ENCODE results near the gene GRAP2.
"Not testable (repeated sequence)": the region's sequence is repeated elsewhere in the genome, so short reads cannot be mapped to it uniquely, and the experiment has no call there.

Gene GRAP2

DNA sequence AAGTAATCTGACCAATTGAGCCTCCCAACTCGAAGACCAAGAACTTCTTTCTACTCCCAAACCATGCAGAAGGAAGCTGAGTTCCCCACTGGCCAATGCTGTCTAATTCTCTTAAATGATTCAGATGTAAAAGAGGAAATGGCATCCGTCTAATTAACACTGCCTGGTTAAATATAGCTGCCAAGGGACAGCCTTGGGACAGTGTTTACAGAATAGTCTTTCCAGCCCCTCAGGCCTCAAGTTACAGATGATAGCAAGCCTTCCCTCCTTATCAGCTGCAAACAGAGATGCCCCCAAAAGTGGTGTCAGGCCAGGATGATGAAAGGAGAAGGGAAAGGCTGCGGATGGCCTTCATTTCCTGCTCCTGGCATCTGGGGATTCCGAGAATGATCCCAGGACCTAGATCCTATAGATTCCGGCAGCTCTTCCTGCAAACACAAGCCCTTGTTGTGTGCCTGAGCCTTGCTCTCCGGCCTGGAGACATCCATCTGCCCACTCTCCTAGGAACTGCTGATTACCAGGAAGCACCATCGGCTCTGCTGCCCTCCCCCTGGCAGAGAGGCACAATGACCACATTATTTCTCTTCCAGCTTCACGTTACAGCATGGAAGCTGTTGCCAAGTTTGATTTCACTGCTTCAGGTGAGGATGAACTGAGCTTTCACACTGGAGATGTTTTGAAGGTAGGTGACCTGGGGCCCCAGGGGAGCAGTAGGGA, 45.8 kb downstream of the GRAP2 start:
- Histone ChIP-seq H3K36me3 (ENCODE audit: control insufficient read depth in 2 of 2, insufficient read depth in 2 of 2, low read length in 2 of 2) (no peaks in the 10 kb centered on the region), H3K9me3 (ENCODE audit: control insufficient read depth in 2 of 2, low read length in 2 of 2) (peaks cover 0 to 2% of the 10 kb centered on the region in 2 donors), H3K27ac (ENCODE audit: low read length) (no peak overlapping the region), H3K4me3 (ENCODE audit: low read length in 2 of 2) (no peak overlapping the region), H3K27me3 (ENCODE audit: control insufficient read depth in 1 of 2, insufficient read depth in 2 of 2, low read length in 2 of 2) (peaks cover 3 to 8% of the 10 kb centered on the region in 2 donors), H3K9ac (ENCODE audit: low read length in 2 of 2) (no peak overlapping the region), H3K4me1 (ENCODE audit: control insufficient read depth, insufficient read depth, low read length) (no peaks in the 10 kb centered on the region)

DNA sequence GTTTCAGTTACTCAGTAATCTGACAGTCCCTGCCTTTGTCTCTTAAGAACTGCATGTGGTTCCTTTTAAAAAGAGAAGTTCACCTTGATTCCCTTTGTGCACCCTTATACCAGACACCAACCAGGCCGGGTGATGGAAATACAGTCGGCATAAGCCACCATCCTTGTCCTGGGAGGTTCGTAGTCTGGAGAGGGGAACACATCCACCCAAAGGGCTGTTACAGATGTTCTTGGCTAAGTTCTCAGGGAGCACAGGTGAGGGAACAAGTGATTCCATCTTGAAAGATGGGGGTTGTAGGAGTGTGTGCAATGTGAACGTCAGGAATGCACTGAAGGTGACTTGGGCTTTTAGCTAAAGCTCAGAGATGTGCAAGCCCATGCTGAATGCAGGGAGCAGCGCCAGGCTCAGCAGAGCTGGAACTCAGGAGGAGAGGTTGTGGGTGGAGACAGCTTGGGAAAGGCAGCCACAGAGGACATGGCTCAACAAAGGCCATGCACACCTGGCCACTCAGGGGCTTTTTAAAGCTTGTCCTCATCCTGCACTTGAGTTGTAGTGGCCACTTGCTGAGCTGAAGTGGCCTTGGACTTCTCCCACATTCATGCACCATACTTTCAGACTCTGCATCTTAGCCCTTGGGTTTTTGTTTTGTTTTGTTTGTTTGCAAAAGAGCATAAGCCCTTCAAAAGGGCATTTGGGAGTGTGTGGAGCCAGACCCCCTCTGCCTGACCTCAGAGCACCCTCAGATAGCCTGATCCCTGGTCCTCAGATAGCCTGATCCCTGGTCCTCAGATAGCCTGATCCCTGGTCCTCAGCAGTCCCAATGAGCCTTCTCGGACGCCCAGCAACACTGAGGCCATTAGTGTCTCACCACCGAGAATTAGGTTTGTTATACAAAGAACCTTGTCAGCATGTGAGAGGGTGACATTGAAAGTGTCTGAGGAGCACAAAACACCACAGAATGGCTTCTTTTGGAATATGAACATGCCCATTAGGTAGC, 46.6 kb downstream of the GRAP2 start:
- Histone ChIP-seq H3K27ac (ENCODE audit: low read length) (no peak overlapping the region), H3K9me3 (ENCODE audit: control insufficient read depth in 2 of 2, low read length in 2 of 2) (peaks cover 0 to 2% of the 10 kb centered on the region in 2 donors), H3K4me3 (ENCODE audit: low read length in 2 of 2) (no peak overlapping the region), H3K27me3 (ENCODE audit: control insufficient read depth in 1 of 2, insufficient read depth in 2 of 2, low read length in 2 of 2) (peaks cover 3 to 8% of the 10 kb centered on the region in 2 donors), H3K4me1 (ENCODE audit: control insufficient read depth, insufficient read depth, low read length) (no peaks in the 10 kb centered on the region), H3K9ac (ENCODE audit: low read length in 2 of 2) (no peak overlapping the region), H3K36me3 (ENCODE audit: control insufficient read depth in 2 of 2, insufficient read depth in 2 of 2, low read length in 2 of 2) (no peaks in the 10 kb centered on the region)

DNA sequence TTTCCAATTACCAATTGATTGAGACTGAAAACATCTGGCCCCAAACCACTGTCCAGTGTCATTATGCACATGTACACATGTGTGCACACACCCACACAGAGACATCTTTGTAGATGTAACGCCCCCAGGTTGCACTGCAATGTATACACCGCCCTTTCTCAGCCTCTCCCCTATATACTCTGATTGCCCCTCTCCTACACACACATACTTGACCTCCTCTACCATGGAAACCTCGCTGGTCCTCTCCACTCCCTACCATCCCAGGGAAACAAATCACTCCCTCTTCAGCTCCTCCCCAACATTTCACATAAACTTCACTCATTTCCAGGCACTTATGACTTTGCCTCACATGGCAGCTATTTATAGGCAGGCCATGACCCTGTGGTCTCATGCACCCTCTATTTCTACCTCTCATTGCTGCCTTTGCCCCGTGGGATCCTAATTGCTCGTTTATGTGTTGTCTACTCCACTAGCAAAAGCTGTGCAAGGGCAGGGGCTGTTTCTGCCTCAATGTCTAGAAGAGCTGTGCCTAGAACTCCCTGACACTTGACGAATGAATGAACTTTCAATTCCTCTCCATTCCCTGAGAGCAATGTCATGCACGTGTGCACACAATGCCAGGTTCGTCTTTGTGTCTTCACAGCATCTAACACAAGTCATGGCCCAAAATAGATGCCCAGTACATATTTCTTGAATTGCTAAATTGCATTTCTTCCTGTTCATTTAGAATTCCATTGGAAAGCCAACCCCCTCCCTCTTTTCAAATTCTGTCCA, 49.3 kb downstream of the GRAP2 start:
- no peak overlapping the region for H3K4me3 ChIP-seq (ENCODE audit: low read length in 2 of 2)
- H3K9me3 ChIP-seq (ENCODE audit: control insufficient read depth in 2 of 2, low read length in 2 of 2): peaks cover 0 to 2% of the 10 kb centered on the region in 2 donors
- H3K27me3 ChIP-seq (ENCODE audit: control insufficient read depth in 1 of 2, insufficient read depth in 2 of 2, low read length in 2 of 2): peaks cover 0 to 6% of the 10 kb centered on the region in 2 donors
- no peaks in the 10 kb centered on the region for H3K4me1 ChIP-seq (ENCODE audit: control insufficient read depth, insufficient read depth, low read length)
- no peak overlapping the region for H3K9ac ChIP-seq (ENCODE audit: low read length in 2 of 2)
- no peaks in the 10 kb centered on the region for H3K36me3 ChIP-seq (ENCODE audit: control insufficient read depth in 2 of 2, insufficient read depth in 2 of 2, low read length in 2 of 2)
- H3K27ac ChIP-seq (ENCODE audit: low read length): no peak overlapping the region

DNA sequence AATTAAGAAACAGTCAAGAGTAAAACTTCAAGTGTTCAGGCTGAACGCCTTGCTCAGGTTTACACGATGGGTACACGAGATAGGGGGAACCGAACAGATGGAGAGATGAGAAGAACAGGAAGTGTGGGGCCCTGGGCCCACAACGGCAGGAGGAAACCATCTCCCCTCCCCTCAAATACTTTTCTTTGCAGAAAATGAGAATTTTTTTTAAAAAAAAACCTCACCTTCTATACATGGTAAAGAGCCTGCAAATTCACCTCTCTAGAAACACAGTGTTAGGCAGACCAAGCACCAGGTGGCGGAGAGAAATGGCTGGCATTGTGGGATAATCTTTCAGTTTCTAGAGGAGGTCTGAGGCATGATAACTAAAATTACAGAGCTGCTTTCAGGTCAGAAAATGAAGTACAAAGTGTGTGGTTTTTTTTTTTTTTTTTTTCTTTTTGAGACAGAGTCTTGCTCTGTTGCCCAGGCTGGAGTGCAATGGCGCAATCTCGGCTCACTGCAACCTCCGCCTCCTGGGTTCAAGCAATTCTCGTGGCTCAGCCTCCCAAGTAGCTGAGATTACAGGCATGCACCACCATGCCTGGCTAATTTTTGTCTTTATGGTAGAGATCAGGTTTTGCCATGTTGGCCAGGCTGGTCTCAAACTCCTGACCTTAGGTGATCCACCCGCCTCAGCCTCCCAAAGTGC, 50.9 kb downstream of the GRAP2 start:
- not testable (repeated sequence) for H3K4me3 ChIP-seq (ENCODE audit: low read length in 2 of 2); H3K36me3 ChIP-seq (ENCODE audit: control insufficient read depth in 2 of 2, insufficient read depth in 2 of 2, low read length in 2 of 2); H3K27me3 ChIP-seq (ENCODE audit: control insufficient read depth in 1 of 2, insufficient read depth in 2 of 2, low read length in 2 of 2); H3K9ac ChIP-seq (ENCODE audit: low read length in 2 of 2); H3K9me3 ChIP-seq (ENCODE audit: control insufficient read depth in 2 of 2, low read length in 2 of 2); H3K27ac ChIP-seq (ENCODE audit: low read length); H3K4me1 ChIP-seq (ENCODE audit: control insufficient read depth, insufficient read depth, low read length)

DNA sequence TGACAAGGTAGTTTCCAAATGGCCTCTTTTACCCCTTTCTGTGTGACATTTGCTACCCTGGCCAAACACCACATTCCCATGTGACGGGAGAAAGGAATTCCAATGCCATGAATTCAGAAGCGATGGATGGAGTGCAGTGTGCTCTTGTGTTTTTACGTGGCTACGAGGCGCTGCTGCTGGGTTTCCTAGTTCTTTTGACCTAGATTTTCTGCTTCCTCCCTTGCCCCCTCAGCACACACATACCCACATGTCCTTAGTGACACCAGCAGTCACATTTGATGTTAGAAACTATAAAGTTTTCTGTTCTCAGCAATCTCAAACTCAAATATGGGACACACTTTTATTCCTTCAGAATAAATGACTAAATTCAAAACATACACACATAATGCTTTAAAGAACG, 51.5 kb downstream of the GRAP2 start:
- no peak overlapping the region for H3K27ac ChIP-seq (ENCODE audit: low read length)

DNA sequence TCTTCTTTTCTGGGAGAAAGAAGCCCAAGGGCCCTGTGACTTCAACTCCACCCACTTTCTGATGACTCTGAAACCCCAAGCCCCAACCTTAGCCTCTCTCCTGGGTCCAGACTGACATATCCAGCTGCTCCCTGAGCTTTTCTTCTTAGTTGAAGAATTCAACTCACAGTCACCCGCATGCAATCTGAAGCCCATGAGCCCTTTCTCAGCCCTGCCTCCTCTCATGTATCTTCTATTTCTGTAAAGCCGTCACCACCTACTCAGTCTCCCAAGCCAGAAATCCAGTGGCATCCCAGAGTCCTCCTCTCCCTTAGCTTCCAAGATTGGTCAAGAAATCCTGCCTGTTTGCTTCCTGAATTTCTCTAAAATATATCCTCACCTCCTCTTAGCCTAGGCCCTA, 52.2 kb downstream of the GRAP2 start:
- no peak overlapping the region for H3K9ac ChIP-seq (ENCODE audit: low read length in 2 of 2)
- no peak overlapping the region for H3K27ac ChIP-seq (ENCODE audit: low read length)
- no peaks in the 10 kb centered on the region for H3K4me1 ChIP-seq (ENCODE audit: control insufficient read depth, insufficient read depth, low read length)
- H3K36me3 ChIP-seq (ENCODE audit: control insufficient read depth in 2 of 2, insufficient read depth in 2 of 2, low read length in 2 of 2): no peaks in the 10 kb centered on the region
- H3K27me3 ChIP-seq (ENCODE audit: control insufficient read depth in 1 of 2, insufficient read depth in 2 of 2, low read length in 2 of 2): peaks cover 0 to 6% of the 10 kb centered on the region in 2 donors
- H3K9me3 ChIP-seq (ENCODE audit: control insufficient read depth in 2 of 2, low read length in 2 of 2): peaks cover 0 to 2% of the 10 kb centered on the region in 2 donors
- H3K4me3 ChIP-seq (ENCODE audit: low read length in 2 of 2): no peak overlapping the region

More for the DNA sequence above, 51.5 kb downstream of the GRAP2 start:
- Histone ChIP-seq H3K4me3 (ENCODE audit: low read length in 2 of 2) (no peak overlapping the region), H3K36me3 (ENCODE audit: control insufficient read depth in 2 of 2, insufficient read depth in 2 of 2, low read length in 2 of 2) (no peaks in the 10 kb centered on the region), H3K9me3 (ENCODE audit: control insufficient read depth in 2 of 2, low read length in 2 of 2) (peaks cover 0 to 2% of the 10 kb centered on the region in 2 donors), H3K27me3 (ENCODE audit: control insufficient read depth in 1 of 2, insufficient read depth in 2 of 2, low read length in 2 of 2) (peaks cover 0 to 6% of the 10 kb centered on the region in 2 donors), H3K4me1 (ENCODE audit: control insufficient read depth, insufficient read depth, low read length) (no peaks in the 10 kb centered on the region), H3K9ac (ENCODE audit: low read length in 2 of 2) (no peak overlapping the region)

DNA sequence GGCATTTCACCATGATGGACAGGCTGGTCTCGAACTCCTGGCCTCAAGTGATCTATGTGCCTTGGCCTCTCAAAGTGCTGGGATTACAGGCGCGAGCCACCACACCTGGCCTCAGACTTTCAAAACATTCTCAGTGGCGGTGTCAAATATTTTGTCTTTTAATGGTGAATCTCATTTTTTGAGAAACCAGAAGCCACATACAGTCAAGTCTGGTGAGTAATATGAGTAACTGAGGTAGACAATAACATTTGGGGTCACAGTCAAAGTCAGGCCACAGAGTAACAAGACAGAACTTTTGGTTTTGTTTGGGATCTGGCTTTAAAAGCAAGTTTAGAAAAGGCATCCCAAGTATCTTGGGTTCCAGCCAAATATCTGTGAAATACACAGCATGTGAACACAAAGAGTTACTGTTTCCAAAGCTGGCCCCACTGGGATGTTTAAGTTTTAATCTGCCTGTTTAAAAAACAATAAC, 53.7 kb downstream of the GRAP2 start:
- peaks cover 0 to 12% of the 10 kb centered on the region in 2 donors for H3K27me3 ChIP-seq (ENCODE audit: control insufficient read depth in 1 of 2, insufficient read depth in 2 of 2, low read length in 2 of 2)
- H3K9me3 ChIP-seq (ENCODE audit: control insufficient read depth in 2 of 2, low read length in 2 of 2): peaks cover 0 to 2% of the 10 kb centered on the region in 2 donors
- no peak overlapping the region for H3K9ac ChIP-seq (ENCODE audit: low read length in 2 of 2)
- no peaks in the 10 kb centered on the region for H3K4me1 ChIP-seq (ENCODE audit: control insufficient read depth, insufficient read depth, low read length)
- H3K4me3 ChIP-seq (ENCODE audit: low read length in 2 of 2): no peak overlapping the region
- no peaks in the 10 kb centered on the region for H3K36me3 ChIP-seq (ENCODE audit: control insufficient read depth in 2 of 2, insufficient read depth in 2 of 2, low read length in 2 of 2)
- H3K27ac ChIP-seq (ENCODE audit: low read length): no peak overlapping the region

DNA sequence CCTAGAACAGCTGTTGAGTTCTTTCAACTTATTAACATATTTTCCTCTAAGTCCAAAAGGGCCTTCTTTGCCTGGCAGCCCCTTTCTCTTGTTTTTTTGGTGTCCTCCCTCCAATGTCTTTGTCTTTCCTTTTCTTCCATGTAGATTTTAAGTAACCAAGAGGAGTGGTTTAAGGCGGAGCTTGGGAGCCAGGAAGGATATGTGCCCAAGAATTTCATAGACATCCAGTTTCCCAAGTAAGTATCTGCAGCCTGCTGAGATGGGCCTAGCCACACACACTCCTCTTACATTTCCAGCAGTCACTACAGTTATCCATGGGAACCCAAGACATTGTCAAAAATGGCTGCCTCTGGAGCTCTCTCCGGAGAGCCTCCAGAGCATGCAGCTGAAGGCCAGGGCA, 54.8 kb downstream of the GRAP2 start:
- no peak overlapping the region for H3K4me3 ChIP-seq (ENCODE audit: low read length in 2 of 2)
- H3K36me3 ChIP-seq (ENCODE audit: control insufficient read depth in 2 of 2, insufficient read depth in 2 of 2, low read length in 2 of 2): no peaks in the 10 kb centered on the region
- no peak overlapping the region for H3K27ac ChIP-seq (ENCODE audit: low read length)
- H3K9ac ChIP-seq (ENCODE audit: low read length in 2 of 2): no peak overlapping the region
- H3K4me1 ChIP-seq (ENCODE audit: control insufficient read depth, insufficient read depth, low read length): no peaks in the 10 kb centered on the region
- H3K27me3 ChIP-seq (ENCODE audit: control insufficient read depth in 1 of 2, insufficient read depth in 2 of 2, low read length in 2 of 2): peaks cover 0 to 10% of the 10 kb centered on the region in 2 donors
- no peaks in the 10 kb centered on the region for H3K9me3 ChIP-seq (ENCODE audit: control insufficient read depth in 2 of 2, low read length in 2 of 2)

DNA sequence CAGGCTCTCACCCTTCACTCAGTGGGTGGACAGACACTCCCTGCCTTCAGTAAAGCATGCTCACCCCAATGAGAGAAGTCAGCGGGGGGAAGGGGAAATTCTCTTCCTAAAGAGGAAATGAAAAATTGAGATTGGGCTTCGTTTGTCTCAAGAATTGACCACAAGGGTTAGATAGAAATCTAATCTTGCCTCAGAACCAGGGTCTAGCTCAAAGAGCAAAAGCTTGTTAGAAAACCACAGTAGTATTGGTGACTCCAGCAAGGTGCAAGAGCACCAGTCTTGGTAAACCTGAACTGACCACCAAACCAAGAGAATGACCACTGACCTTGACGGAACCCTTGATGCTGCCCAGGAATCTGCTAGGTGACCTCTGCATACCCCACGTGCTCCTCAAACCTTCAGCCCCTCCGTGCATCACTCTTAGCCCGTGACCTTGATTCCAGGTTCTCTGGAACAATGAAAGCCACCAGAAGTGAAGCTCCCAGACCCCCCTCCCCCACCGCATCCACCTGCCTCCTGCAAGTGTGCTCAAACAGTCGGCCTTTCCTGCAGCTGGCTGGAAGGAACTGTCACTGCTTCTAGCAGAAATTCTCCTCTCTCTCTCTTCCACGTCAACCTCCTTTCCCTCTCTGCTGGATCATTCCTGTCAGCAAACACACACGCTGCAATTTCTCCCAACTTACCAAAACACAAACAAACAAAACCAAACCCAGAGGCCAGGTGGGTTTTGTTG, 56.2 kb downstream of the GRAP2 start:
- Histone ChIP-seq H3K9ac (ENCODE audit: low read length in 2 of 2) (no peak overlapping the region), H3K27ac (ENCODE audit: low read length) (no peak overlapping the region), H3K9me3 (ENCODE audit: control insufficient read depth in 2 of 2, low read length in 2 of 2) (no peaks in the 10 kb centered on the region), H3K4me1 (ENCODE audit: control insufficient read depth, insufficient read depth, low read length) (no peaks in the 10 kb centered on the region), H3K4me3 (ENCODE audit: low read length in 2 of 2) (no peak overlapping the region), H3K27me3 (ENCODE audit: control insufficient read depth in 1 of 2, insufficient read depth in 2 of 2, low read length in 2 of 2) (peaks cover 0 to 12% of the 10 kb centered on the region in 2 donors), H3K36me3 (ENCODE audit: control insufficient read depth in 2 of 2, insufficient read depth in 2 of 2, low read length in 2 of 2) (no peaks in the 10 kb centered on the region)

Measured in stomach smooth muscle (tissue), 2 donors.